GM21576 (cell line): ENCODE measurements around the gene GRK3.
A peak's percentile ranks its signal among the peaks of the same experiment; 100 is the strongest.
"Not testable (repeated sequence)": the region's sequence is repeated elsewhere in the genome, so short reads cannot be mapped to it uniquely, and the experiment has no call there.

Source experiments
- ATAC-seq: cut with Tn5 transposase; IDR thresholded peaks from one replicate; pipeline ENCODE4 v1.9.1; 2021; ENCODE audit warnings: mild to moderate bottlenecking, moderate library complexity; ENCODE audit not compliant: unreplicated experiment

The GRK3 gene

GRCh38 chr22:25570486-25570885 is 6.0 kb downstream of the GRK3 start:
- no peak for ATAC-seq

- not testable (repeated sequence) for ATAC-seq
These were observed 7.7 kb downstream of the GRK3 start for GRCh38 chr22:25571969-25572707.

- ATAC-seq = peak; percentile 39
These were observed 8.3 kb downstream of the GRK3 start for GRCh38 chr22:25572708-25573171.

GRCh38 chr22:25573841-25574240 is 9.4 kb downstream of the GRK3 start:
- no peak for ATAC-seq

- no peak for ATAC-seq
These were observed 10.3 kb downstream of the GRK3 start for GRCh38 chr22:25574736-25575135.

- ATAC-seq = not testable (repeated sequence)
These were observed 11.4 kb downstream of the GRK3 start for GRCh38 chr22:25575674-25576392.

GRCh38 chr22:25581452-25581851 is 17.0 kb downstream of the GRK3 start:
- not testable (repeated sequence) for ATAC-seq

GRCh38 chr22:25582946-25583345 is 18.5 kb downstream of the GRK3 start:
- ATAC-seq = no peak

GRCh38 chr22:25584993-25585392 is 20.5 kb downstream of the GRK3 start:
- ATAC-seq = not testable (repeated sequence)

GRCh38 chr22:25589664-25590063 is 25.2 kb downstream of the GRK3 start:
- not testable (repeated sequence) for ATAC-seq

- not testable (repeated sequence) for ATAC-seq
These were observed 28.8 kb downstream of the GRK3 start for GRCh38 chr22:25593323-25593722.

GRCh38 chr22:25598609-25599008 is 34.1 kb downstream of the GRK3 start:
- no peak for ATAC-seq

- no peak for ATAC-seq
These were observed 38.0 kb downstream of the GRK3 start for GRCh38 chr22:25602445-25602844.

- ATAC-seq = no peak
These were observed 38.4 kb downstream of the GRK3 start for GRCh38 chr22:25602916-25603315.

- not testable (repeated sequence) for ATAC-seq
These were observed 40.7 kb downstream of the GRK3 start for GRCh38 chr22:25605146-25605545.

- not testable (repeated sequence) for ATAC-seq
These were observed 41.1 kb downstream of the GRK3 start for GRCh38 chr22:25605565-25605964.

GRCh38 chr22:25611284-25611683 is 46.8 kb downstream of the GRK3 start:
- ATAC-seq = not testable (repeated sequence)

GRCh38 chr22:25613131-25613530 is 48.7 kb downstream of the GRK3 start:
- not testable (repeated sequence) for ATAC-seq

- ATAC-seq = not testable (repeated sequence)
These were observed 49.1 kb downstream of the GRK3 start for GRCh38 chr22:25613558-25613957.

- not testable (repeated sequence) for ATAC-seq
These were observed 50.3 kb downstream of the GRK3 start for GRCh38 chr22:25614791-25615190.

- no peak for ATAC-seq
These were observed 57.5 kb downstream of the GRK3 start for GRCh38 chr22:25621986-25622385.

- ATAC-seq = peak; percentile 85
These were observed 58.8 kb downstream of the GRK3 start for GRCh38 chr22:25623310-25623734.
